SU-DHL-6 (cell line): ENCODE data around the gene SPACDR.

Experiments used
- H2AFZ ChIP-seq: fragments of 200-600 bp; sonication (generic); 2 replicates; pipeline ENCODE4 v1.6.1; 2014; ENCODE audit warnings: low read depth, mild to moderate bottlenecking, moderate library complexity, mixed read lengths, antibody characterized with exemption, low read length; ENCODE audit not compliant: severe bottlenecking
- H3F3A ChIP-seq: fragments of 200-600 bp; shearing (Covaris generic); 2 replicates; pipeline ENCODE4 v1.6.0; 2016; ENCODE audit warnings: antibody characterized with exemption, mild to moderate bottlenecking; ENCODE audit not compliant: insufficient read depth
- H3K27ac ChIP-seq: fragments of 200-600 bp; sonication (generic); 2 replicates; pipeline ENCODE4 v1.5.1; 2016; ENCODE audit warnings: low read depth, mild to moderate bottlenecking, low read length, moderate library complexity, mixed read lengths
- H3K27me3 ChIP-seq: fragments of 200-600 bp; sonication (generic), shearing (Covaris generic); 2 replicates; pipeline ENCODE4 v1.6.0; 2014; ENCODE audit warnings: mild to moderate bottlenecking, low read length
- H3K36me3 ChIP-seq: fragments of 200-600 bp; sonication (generic); 2 replicates; pipeline ENCODE4 v1.6.1; 2014; ENCODE audit warnings: mild to moderate bottlenecking, low read length, mixed read lengths
- H3K4me2 ChIP-seq: fragments of 300-600, 200-600 bp; shearing (Covaris generic), sonication (generic); 2 replicates; pipeline ENCODE4 v1.6.0; 2014; ENCODE audit warnings: low read length, low read depth, mild to moderate bottlenecking; ENCODE audit not compliant: poor library complexity, severe bottlenecking
- H3K4me3 ChIP-seq: fragments of 200-600 bp; sonication (generic); 2 replicates; pipeline ENCODE4 v1.5.1; 2014; ENCODE audit warnings: antibody characterized with exemption, low read length, mild to moderate bottlenecking, mixed read lengths; ENCODE audit not compliant: insufficient read depth, poor library complexity, severe bottlenecking
- H3K79me2 ChIP-seq: fragments of 200-600 bp; sonication (generic); 2 replicates; pipeline ENCODE4 v1.6.1; 2014; ENCODE audit warnings: mild to moderate bottlenecking, low read length, moderate library complexity; ENCODE audit not compliant: insufficient read depth
- H3K9ac ChIP-seq: fragments of 200-600 bp; sonication (generic); 2 replicates; pipeline ENCODE4 v1.7.0; 2014; ENCODE audit warnings: mild to moderate bottlenecking, low read length
- H3K9me2 ChIP-seq: fragments of 200-600 bp; sonication (generic); replicated peaks from 2 replicates; pipeline ENCODE4 v1.6.1; 2014; ENCODE audit warnings: low read length; ENCODE audit not compliant: insufficient read depth
- H3K9me3 ChIP-seq: fragments of 200-600 bp; sonication (generic); 2 replicates; pipeline ENCODE4 v1.6.1; 2014; ENCODE audit warnings: low read length, mixed read lengths; ENCODE audit not compliant: insufficient read depth
- H4K20me1 ChIP-seq: fragments of 200-600 bp; sonication (generic); 2 replicates; pipeline ENCODE4 v1.6.1; 2014; ENCODE audit warnings: low read depth, mild to moderate bottlenecking, antibody characterized with exemption, low read length, moderate library complexity, mixed read lengths
- CTCF ChIP-seq: fragments of 200-600 bp; sonication (generic); IDR thresholded peaks from one replicate; pipeline ENCODE4 v1.5.1; 2017; ENCODE audit warnings: antibody characterized with exemption, mild to moderate bottlenecking, low read length, moderate library complexity; ENCODE audit not compliant: insufficient read depth, poor library complexity, severe bottlenecking
- EZH2phosphoT487 ChIP-seq: fragments of 200-600 bp; sonication (generic), shearing (Covaris generic); conservative IDR thresholded peaks from 2 replicates; pipeline ENCODE4 v1.6.1; 2018; ENCODE audit warnings: mild to moderate bottlenecking, antibody characterized with exemption, low read length, moderate library complexity, mixed read lengths

The SPACDR gene

GRCh38 chr7:100489121-100489520 is 25.1 kb upstream of the SPACDR start:
- Histone ChIP-seq H3K79me2 (no peaks in the 10 kb centered on the region), H3K4me2 (no peak overlapping the region), H3K9me2 (no peaks in the 10 kb centered on the region), H3K4me3 (no peak overlapping the region), H4K20me1 (no peaks in the 10 kb centered on the region), H3K9me3 (no peaks in the 10 kb centered on the region), H3K9ac (no peak overlapping the region), H3K27me3 (no peaks in the 10 kb centered on the region), H3K27ac (no peak overlapping the region), H3F3A (no peaks in the 10 kb centered on the region), H3K36me3 (no peaks in the 10 kb centered on the region), H2AFZ (no peak overlapping the region)
- no peak for TF ChIP-seq EZH2phosphoT487

GRCh38 chr7:100488333-100489095 is 24.5 kb upstream of the SPACDR start:
- H3K4me2 ChIP-seq: no peak overlapping the region
- H3F3A ChIP-seq: no peaks in the 10 kb centered on the region
- H3K9me2 ChIP-seq: no peaks in the 10 kb centered on the region
- no peak overlapping the region for H3K27ac ChIP-seq
- no peaks in the 10 kb centered on the region for H4K20me1 ChIP-seq
- H3K27me3 ChIP-seq: no peaks in the 10 kb centered on the region
- no peaks in the 10 kb centered on the region for H3K36me3 ChIP-seq
- no peaks in the 10 kb centered on the region for H3K79me2 ChIP-seq
- no peak overlapping the region for H3K4me3 ChIP-seq
- H2AFZ ChIP-seq: no peak overlapping the region
- TF ChIP-seq EZH2phosphoT487 (no peak), CTCF (no peak)
- no peak overlapping the region for H3K9ac ChIP-seq
- H3K9me3 ChIP-seq: no peaks in the 10 kb centered on the region

GRCh38 chr7:100486753-100487446 is 22.8 kb upstream of the SPACDR start:
- H3K27ac ChIP-seq: no peak overlapping the region
- H4K20me1 ChIP-seq: no peaks in the 10 kb centered on the region
- H2AFZ ChIP-seq: no peak overlapping the region
- no peak overlapping the region for H3K4me2 ChIP-seq
- no peaks in the 10 kb centered on the region for H3K9me2 ChIP-seq
- H3K27me3 ChIP-seq: no peaks in the 10 kb centered on the region
- no peaks in the 10 kb centered on the region for H3K9me3 ChIP-seq
- H3K4me3 ChIP-seq: no peak overlapping the region
- no peaks in the 10 kb centered on the region for H3K36me3 ChIP-seq
- no peaks in the 10 kb centered on the region for H3F3A ChIP-seq
- no peak overlapping the region for H3K9ac ChIP-seq
- H3K79me2 ChIP-seq: no peaks in the 10 kb centered on the region
- TF ChIP-seq CTCF (no peak), EZH2phosphoT487 (no peak)

- H3F3A ChIP-seq: peaks cover 4% of the 10 kb centered on the region; the same call in 1 of the 2 replicates
- no peaks in the 10 kb centered on the region for H3K9me2 ChIP-seq
- H4K20me1 ChIP-seq: no peaks in the 10 kb centered on the region
- H3K4me3 ChIP-seq: no peak overlapping the region
- no peak overlapping the region for H3K4me2 ChIP-seq
- H3K9me3 ChIP-seq: no peaks in the 10 kb centered on the region
- no peaks in the 10 kb centered on the region for H3K27me3 ChIP-seq
- no peaks in the 10 kb centered on the region for H3K79me2 ChIP-seq
- no peaks in the 10 kb centered on the region for H3K36me3 ChIP-seq
- H3K9ac ChIP-seq: no peak overlapping the region
- H3K27ac ChIP-seq: no peak overlapping the region
- TF ChIP-seq CTCF: no peak
- no peak for TF ChIP-seq EZH2phosphoT487
- no peak overlapping the region for H2AFZ ChIP-seq
Observed at GRCh38 chr7:100486111-100486636, 22.1 kb upstream of the SPACDR start.
